HepG2 (cell line): ENCODE results near the gene SAPCD1. TPM values are rescaled to one million over a fixed set of nuclear protein-coding genes. Genes with fewer than 3 reads are reported as not detected.

Experiments used
- CEBPG ChIP-seq: IDR thresholded peaks from 2 replicates; pipeline ENCODE4 v1.6.1; 2016
- MAFG ChIP-seq: sonication (generic); formaldehyde crosslinking; IDR thresholded peaks from 2 replicates; pipeline ENCODE4 v1.5.1; 2020; ENCODE audit warnings: mild to moderate bottlenecking, missing genetic modification reagents
- NFE2L2 ChIP-seq: fragments of 150-350 bp; IDR thresholded peaks from 2 replicates; pipeline ENCODE4 v1.6.1; 2014; ENCODE audit warnings: low read length
- PHB2 ChIP-seq: fragments of 450-650 bp; IDR thresholded peaks from 2 replicates; pipeline ENCODE4 v1.6.1; 2018; ENCODE audit not compliant: partially characterized antibody
- RBM22 ChIP-seq: fragments of 200-400 bp; formaldehyde crosslinking; optimal IDR thresholded peaks from 2 replicates; pipeline ENCODE3; 2017; ENCODE audit warnings: mild to moderate bottlenecking, low read length, moderate library complexity
- SRSF9 ChIP-seq: fragments of 200-400 bp; formaldehyde crosslinking; IDR thresholded peaks from 2 replicates; pipeline ENCODE4 v1.6.1; 2018; ENCODE audit warnings: borderline replicate concordance, mild to moderate bottlenecking, low read depth, low read length; ENCODE audit not compliant: insufficient read depth, poor library complexity, severe bottlenecking
- SRY ChIP-seq: sonication (generic); formaldehyde crosslinking; IDR thresholded peaks from 2 replicates; pipeline ENCODE4 v1.8.0; 2022; ENCODE audit warnings: mild to moderate bottlenecking, missing genetic modification reagents
- ZBTB7A ChIP-seq: sonication (generic); formaldehyde crosslinking; IDR thresholded peaks from 2 replicates; pipeline ENCODE4 v1.8.0; 2022; ENCODE audit warnings: mild to moderate bottlenecking, missing genetic modification reagents
- ZBTB8A ChIP-seq: sonication (generic); formaldehyde crosslinking; IDR thresholded peaks from 2 replicates; pipeline ENCODE4 v1.4.0; 2020; ENCODE audit warnings: mild to moderate bottlenecking, low read depth, missing genetic modification reagents, borderline replicate concordance
- ZNF160 ChIP-seq: sonication (generic); formaldehyde crosslinking; IDR thresholded peaks from 2 replicates; pipeline ENCODE4 v1.8.0; 2022; ENCODE audit warnings: mild to moderate bottlenecking, inconsistent platforms, missing genetic modification reagents
- ZNF678 ChIP-seq: sonication (generic); formaldehyde crosslinking; IDR thresholded peaks from 2 replicates; pipeline ENCODE4 v1.4.0; 2020; ENCODE audit warnings: mild to moderate bottlenecking, missing genetic modification reagents
- ZNF841 ChIP-seq: sonication (generic); formaldehyde crosslinking; IDR thresholded peaks from 2 replicates; pipeline ENCODE4 v1.8.1; 2023; ENCODE audit warnings: missing genetic modification reagents, borderline replicate concordance
- ZNF879 ChIP-seq: sonication (generic); formaldehyde crosslinking; IDR thresholded peaks from 2 replicates; pipeline ENCODE4 v1.8.1; 2023; ENCODE audit warnings: missing genetic modification reagents
- polyA plus RNA-seq, 8 experiments: library from polyadenylated mRNA; depleted of rRNA in 3 of 8; stranded (reverse) in 7 of 8; unstranded in 1 of 8; fragments of >200 nt; fragmentation: Illumina TruSeq in 4 of 8; extraction: Trizol in 4 of 8; gene quantifications; 2 replicates each; pipeline versions ENCODE4 v1.2.1 to v1.2.3, GENCODE V29; 2011 to 2016; ENCODE audit warnings: low read depth in 4 of 8, missing spikeins in 1 of 8, mixed read lengths in 1 of 8; ENCODE audit not compliant: insufficient read depth in 1 of 8
- total RNA-seq, 5 experiments: library from RNA; depleted of rRNA; stranded (reverse); fragments of >200 nt; fragmentation: Illumina TruSeq; extraction: Trizol; gene quantifications; 2 replicates each; pipeline ENCODE4 v1.2.3, GENCODE V29; 2016; ENCODE audit warnings: low read depth in 1 of 5
- TF ChIP-seq, protein P1 (sequence below): sonication (generic); formaldehyde crosslinking; IDR thresholded peaks from 2 replicates; pipeline ENCODE4 v1.8.0; 2022; ENCODE audit warnings: mild to moderate bottlenecking, missing genetic modification reagents, moderate library complexity
- TF ChIP-seq, protein P2 (sequence below): sonication (generic); formaldehyde crosslinking; IDR thresholded peaks from 2 replicates; pipeline ENCODE4 v1.8.1; 2023; ENCODE audit warnings: mild to moderate bottlenecking, missing genetic modification reagents
- TF ChIP-seq, protein P3 (sequence below): IDR thresholded peaks from 2 replicates; pipeline ENCODE4 v1.6.1; 2016
- TF ChIP-seq, protein P4 (sequence below): IDR thresholded peaks from 2 replicates; pipeline ENCODE4 v1.6.1; 2012; ENCODE audit warnings: low read length, improper control_type of control experiment
- TF ChIP-seq, protein P5 (sequence below): sonication (generic); formaldehyde crosslinking; IDR thresholded peaks from 2 replicates; pipeline ENCODE4 v1.4.0; 2020; ENCODE audit warnings: mild to moderate bottlenecking, low read depth, missing genetic modification reagents
- TF ChIP-seq, protein P6 (sequence below), 2 experiments: fragments of 450-650 bp in 1 of 2; sonication (generic) in 1 of 2; formaldehyde crosslinking; IDR thresholded peaks; 2 replicates each; pipeline versions ENCODE4 v1.5.0 to v1.8.0; 2020 to 2022; ENCODE audit warnings: mild to moderate bottlenecking in 1 of 2, missing genetic modification reagents in 1 of 2

Gene SAPCD1
- total and polyA plus RNA-seq, 2 of the 13 experiments (the other 11 are each of a cell fraction or from before 2014, with no cell fraction given) = 2.5 to 3.9 TPM

DNA sequence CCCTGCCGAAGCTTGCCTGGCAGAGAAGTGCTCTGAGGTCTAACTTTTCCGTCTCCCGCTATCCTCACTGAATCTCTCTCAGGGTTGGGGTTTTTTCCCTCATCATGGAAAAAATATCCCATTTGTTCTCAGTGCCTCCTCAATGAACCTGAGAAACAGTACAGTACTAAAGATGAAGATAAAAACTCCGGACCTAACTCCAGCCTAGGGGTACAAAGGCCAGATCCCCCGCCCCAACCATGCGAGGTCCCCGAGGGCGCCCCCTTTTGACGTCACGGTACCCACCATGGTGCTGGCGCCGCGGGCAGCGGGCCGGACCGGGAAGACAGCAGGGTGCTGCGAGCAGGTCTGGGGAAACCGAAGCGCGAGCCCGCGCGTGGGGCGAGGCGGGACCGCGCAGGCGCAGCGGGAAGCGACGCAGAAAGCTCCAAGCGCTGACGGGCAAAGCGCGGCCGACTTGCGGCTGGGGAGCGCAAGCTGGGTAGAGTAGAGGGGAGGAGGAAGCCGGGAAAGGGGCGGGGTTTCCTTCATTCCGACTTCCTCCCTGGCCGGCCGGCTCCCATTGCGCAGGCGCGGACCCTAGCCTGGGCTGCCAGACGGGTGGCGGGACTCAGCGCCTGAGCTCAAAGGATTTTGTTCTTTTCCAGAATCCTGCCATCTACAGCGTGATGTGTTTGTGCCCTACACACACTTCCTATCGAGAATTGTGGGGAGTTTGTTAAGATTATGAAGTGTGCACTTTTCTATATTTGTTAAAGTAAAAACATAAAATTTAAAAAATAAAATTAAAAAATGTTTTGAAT is 44.2 kb downstream of the SAPCD1 start, which contains the start of gene LSM2 (continued):
- TF ChIP-seq, protein P1, sequence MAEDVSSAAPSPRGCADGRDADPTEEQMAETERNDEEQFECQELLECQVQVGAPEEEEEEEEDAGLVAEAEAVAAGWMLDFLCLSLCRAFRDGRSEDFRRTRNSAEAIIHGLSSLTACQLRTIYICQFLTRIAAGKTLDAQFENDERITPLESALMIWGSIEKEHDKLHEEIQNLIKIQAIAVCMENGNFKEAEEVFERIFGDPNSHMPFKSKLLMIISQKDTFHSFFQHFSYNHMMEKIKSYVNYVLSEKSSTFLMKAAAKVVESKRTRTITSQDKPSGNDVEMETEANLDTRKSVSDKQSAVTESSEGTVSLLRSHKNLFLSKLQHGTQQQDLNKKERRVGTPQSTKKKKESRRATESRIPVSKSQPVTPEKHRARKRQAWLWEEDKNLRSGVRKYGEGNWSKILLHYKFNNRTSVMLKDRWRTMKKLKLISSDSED (CRISPR knock-in tag) = 0 out of 2 replicates have a peak, but pooled peaks have one; percentile 61
- TF ChIP-seq ZNF160 (CRISPR knock-in tag) = no peak; the same call in none of the 2 replicates
- no peak for TF ChIP-seq MAFG (CRISPR knock-in tag)
- peak; percentile 21; the same call in 1 of the 2 replicates for TF ChIP-seq CEBPG (CRISPR knock-in tag)
- no peak; the same call in 1 of the 2 replicates for TF ChIP-seq ZNF841
- no peak; the same call in 1 of the 2 replicates for TF ChIP-seq ZNF879 (CRISPR knock-in tag)
- TF ChIP-seq, protein P2, sequence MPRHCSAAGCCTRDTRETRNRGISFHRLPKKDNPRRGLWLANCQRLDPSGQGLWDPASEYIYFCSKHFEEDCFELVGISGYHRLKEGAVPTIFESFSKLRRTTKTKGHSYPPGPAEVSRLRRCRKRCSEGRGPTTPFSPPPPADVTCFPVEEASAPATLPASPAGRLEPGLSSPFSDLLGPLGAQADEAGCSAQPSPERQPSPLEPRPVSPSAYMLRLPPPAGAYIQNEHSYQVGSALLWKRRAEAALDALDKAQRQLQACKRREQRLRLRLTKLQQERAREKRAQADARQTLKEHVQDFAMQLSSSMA = peak; percentile 91; the same call in 1 of the 2 replicates
- TF ChIP-seq ZBTB7A (CRISPR knock-in tag) = peak; percentile 86; the same call in 1 of the 2 replicates
- TF ChIP-seq RBM22 = peak; percentile 45
- TF ChIP-seq SRY (CRISPR knock-in tag) = no peak
- TF ChIP-seq, protein P3, sequence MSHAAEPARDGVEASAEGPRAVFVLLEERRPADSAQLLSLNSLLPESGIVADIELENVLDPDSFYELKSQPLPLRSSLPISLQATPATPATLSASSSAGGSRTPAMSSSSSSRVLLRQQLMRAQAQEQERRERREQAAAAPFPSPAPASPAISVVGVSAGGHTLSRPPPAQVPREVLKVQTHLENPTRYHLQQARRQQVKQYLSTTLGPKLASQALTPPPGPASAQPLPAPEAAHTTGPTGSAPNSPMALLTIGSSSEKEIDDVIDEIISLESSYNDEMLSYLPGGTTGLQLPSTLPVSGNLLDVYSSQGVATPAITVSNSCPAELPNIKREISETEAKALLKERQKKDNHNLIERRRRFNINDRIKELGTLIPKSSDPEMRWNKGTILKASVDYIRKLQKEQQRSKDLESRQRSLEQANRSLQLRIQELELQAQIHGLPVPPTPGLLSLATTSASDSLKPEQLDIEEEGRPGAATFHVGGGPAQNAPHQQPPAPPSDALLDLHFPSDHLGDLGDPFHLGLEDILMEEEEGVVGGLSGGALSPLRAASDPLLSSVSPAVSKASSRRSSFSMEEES (CRISPR knock-in tag) = peak; percentile 50; the same call in 1 of the 2 replicates
- no peak for TF ChIP-seq PHB2
- TF ChIP-seq ZNF678 (CRISPR knock-in tag) = peak; percentile 82
- TF ChIP-seq, protein P4, sequence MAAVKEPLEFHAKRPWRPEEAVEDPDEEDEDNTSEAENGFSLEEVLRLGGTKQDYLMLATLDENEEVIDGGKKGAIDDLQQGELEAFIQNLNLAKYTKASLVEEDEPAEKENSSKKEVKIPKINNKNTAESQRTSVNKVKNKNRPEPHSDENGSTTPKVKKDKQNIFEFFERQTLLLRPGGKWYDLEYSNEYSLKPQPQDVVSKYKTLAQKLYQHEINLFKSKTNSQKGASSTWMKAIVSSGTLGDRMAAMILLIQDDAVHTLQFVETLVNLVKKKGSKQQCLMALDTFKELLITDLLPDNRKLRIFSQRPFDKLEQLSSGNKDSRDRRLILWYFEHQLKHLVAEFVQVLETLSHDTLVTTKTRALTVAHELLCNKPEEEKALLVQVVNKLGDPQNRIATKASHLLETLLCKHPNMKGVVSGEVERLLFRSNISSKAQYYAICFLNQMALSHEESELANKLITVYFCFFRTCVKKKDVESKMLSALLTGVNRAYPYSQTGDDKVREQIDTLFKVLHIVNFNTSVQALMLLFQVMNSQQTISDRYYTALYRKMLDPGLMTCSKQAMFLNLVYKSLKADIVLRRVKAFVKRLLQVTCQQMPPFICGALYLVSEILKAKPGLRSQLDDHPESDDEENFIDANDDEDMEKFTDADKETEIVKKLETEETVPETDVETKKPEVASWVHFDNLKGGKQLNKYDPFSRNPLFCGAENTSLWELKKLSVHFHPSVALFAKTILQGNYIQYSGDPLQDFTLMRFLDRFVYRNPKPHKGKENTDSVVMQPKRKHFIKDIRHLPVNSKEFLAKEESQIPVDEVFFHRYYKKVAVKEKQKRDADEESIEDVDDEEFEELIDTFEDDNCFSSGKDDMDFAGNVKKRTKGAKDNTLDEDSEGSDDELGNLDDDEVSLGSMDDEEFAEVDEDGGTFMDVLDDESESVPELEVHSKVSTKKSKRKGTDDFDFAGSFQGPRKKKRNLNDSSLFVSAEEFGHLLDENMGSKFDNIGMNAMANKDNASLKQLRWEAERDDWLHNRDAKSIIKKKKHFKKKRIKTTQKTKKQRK = no peak
- TF ChIP-seq ZBTB8A (CRISPR knock-in tag) = 0 out of 2 replicates have a peak, but pooled peaks have one; percentile 59
- TF ChIP-seq SRSF9 = no peak
- TF ChIP-seq, protein P5, sequence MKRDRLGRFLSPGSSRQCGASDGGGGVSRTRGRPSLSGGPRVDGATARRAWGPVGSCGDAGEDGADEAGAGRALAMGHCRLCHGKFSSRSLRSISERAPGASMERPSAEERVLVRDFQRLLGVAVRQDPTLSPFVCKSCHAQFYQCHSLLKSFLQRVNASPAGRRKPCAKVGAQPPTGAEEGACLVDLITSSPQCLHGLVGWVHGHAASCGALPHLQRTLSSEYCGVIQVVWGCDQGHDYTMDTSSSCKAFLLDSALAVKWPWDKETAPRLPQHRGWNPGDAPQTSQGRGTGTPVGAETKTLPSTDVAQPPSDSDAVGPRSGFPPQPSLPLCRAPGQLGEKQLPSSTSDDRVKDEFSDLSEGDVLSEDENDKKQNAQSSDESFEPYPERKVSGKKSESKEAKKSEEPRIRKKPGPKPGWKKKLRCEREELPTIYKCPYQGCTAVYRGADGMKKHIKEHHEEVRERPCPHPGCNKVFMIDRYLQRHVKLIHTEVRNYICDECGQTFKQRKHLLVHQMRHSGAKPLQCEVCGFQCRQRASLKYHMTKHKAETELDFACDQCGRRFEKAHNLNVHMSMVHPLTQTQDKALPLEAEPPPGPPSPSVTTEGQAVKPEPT (CRISPR knock-in tag) = peak; percentile 95; the same call in 1 of the 2 replicates
- TF ChIP-seq, protein P6, sequence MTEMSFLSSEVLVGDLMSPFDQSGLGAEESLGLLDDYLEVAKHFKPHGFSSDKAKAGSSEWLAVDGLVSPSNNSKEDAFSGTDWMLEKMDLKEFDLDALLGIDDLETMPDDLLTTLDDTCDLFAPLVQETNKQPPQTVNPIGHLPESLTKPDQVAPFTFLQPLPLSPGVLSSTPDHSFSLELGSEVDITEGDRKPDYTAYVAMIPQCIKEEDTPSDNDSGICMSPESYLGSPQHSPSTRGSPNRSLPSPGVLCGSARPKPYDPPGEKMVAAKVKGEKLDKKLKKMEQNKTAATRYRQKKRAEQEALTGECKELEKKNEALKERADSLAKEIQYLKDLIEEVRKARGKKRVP (CRISPR knock-in tag; IDR thresholded peaks at IDR 0.05) = peak in 1 of 2 experiments; percentile 62; a peak in 1 of 4 replicates
- TF ChIP-seq NFE2L2 = no peak
